HEK293T (cell line): ENCODE data around the gene SH3RF1.

ENCODE experiments used
- BHLHE40 ChIP-seq: fragments of 450-650 bp; IDR thresholded peaks from 2 replicates; pipeline ENCODE4 v1.6.1; 2016; ENCODE audit warnings: mild to moderate bottlenecking, moderate library complexity, borderline replicate concordance
- CTBP1 ChIP-seq: fragments of 450-650 bp; IDR thresholded peaks from 2 replicates; pipeline ENCODE4 v1.6.1; 2016; ENCODE audit warnings: borderline replicate concordance
- ELF4 ChIP-seq: fragments of 450-650 bp; IDR thresholded peaks from 2 replicates; pipeline ENCODE4 v1.6.1; 2017; ENCODE audit warnings: antibody characterized with exemption
- FOXA1 ChIP-seq: fragments of 450-650 bp; IDR thresholded peaks from 2 replicates; pipeline ENCODE4 v1.6.1; 2016; ENCODE audit warnings: mild to moderate bottlenecking
- FOXM1 ChIP-seq: fragments of 450-650 bp; IDR thresholded peaks from 2 replicates; pipeline ENCODE4 v1.6.1; 2017; ENCODE audit warnings: mild to moderate bottlenecking, borderline replicate concordance
- HDGF ChIP-seq: fragments of 450-650 bp; IDR thresholded peaks from 2 replicates; pipeline ENCODE4 v1.6.1; 2017; ENCODE audit warnings: antibody characterized with exemption, borderline replicate concordance
- L3MBTL2 ChIP-seq: fragments of 450-650 bp; conservative IDR thresholded peaks from 2 replicates; pipeline ENCODE4 v1.6.1; 2016; ENCODE audit warnings: mild to moderate bottlenecking
- LEF1 ChIP-seq: fragments of 450-650 bp; IDR thresholded peaks from 2 replicates; pipeline ENCODE4 v1.6.1; 2017; ENCODE audit warnings: mild to moderate bottlenecking, borderline replicate concordance
- SP1 ChIP-seq: fragments of 450-650 bp; IDR thresholded peaks from 2 replicates; pipeline ENCODE4 v1.6.1; 2017
- SUZ12 ChIP-seq: fragments of 450-650 bp; IDR thresholded peaks from 2 replicates; pipeline ENCODE4 v1.6.1; 2016; ENCODE audit warnings: mild to moderate bottlenecking
- TARDBP ChIP-seq: fragments of 450-650 bp; IDR thresholded peaks from 2 replicates; pipeline ENCODE4 v1.6.1; 2016
- ZNF384 ChIP-seq: fragments of 450-650 bp; IDR thresholded peaks from 2 replicates; pipeline ENCODE4 v1.6.1; 2016

DNA sequence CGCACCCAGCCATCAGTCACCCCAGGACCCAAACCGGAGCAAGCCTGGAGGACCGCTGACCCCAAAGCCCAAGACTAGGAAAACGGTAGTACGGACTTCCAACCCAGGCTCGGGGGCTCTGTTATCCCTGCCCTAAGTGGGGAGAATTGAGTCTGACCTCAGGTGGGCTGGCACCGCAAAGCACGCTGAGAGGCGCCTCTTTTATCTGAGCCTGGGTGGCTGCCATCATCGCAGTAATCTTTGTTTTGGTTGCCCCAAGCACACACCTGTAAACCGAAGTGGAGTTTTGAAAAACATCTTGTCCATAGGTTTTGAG is 894 bp upstream of the SH3RF1 start:
- TF ChIP-seq HDGF (no peak), CTBP1 (no peak), TARDBP (no peak), BHLHE40 (no peak), L3MBTL2 (no peak), FOXA1 (no peak), SP1 (no peak), ELF4 (no peak), ZNF384 (no peak), LEF1 (no peak), FOXM1 (no peak), SUZ12 (no peak)
